ENCODE measurements around the gene CHKA.
A peak's percentile ranks its signal among the peaks of the same experiment; 100 is the strongest.

The CHKA gene

DNA sequence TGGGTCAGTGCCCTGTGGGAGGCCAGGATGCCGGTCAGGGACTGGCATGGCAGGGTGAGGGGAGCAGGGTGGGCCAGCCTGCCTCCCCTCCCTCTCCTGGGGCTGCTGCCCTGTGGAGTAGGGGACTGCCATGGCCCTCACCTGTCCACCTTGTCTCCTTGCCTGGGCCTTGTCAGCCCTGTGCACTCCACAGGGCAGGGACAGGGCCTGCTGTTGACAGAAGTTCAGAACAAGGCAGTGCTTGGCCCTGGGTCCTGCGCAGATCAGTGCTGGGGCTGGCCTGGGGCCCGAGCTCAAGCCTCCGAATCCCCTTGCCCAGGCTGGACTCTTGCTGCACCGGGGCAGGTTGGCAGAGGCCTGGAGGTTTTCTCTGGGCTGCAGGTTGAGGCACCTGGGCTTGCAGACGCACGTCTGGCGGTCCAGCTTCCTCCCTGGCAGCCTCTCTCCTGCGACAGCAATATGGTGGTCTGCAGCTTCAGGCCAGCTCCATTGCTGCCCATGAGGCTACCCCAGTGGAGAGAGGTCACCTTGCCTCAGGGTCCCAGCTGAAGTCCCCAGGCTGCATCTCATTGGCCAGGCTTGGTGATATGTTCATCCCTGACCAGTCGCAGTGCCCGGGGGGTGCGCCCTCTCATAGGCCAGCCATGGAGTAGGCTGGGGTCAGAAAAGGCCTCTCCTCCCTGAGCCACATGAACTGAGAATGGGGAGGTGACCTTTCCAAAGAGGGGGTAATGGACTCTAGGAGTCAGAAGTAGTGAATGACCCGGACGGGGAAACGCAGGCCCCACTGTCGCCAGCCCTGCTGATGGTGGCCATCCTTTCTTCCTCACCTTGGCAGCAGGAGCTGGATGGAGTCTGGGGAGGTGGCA lies 21.5 kb upstream of the CHKA start:
- DNase-seq = no peak

DNA sequence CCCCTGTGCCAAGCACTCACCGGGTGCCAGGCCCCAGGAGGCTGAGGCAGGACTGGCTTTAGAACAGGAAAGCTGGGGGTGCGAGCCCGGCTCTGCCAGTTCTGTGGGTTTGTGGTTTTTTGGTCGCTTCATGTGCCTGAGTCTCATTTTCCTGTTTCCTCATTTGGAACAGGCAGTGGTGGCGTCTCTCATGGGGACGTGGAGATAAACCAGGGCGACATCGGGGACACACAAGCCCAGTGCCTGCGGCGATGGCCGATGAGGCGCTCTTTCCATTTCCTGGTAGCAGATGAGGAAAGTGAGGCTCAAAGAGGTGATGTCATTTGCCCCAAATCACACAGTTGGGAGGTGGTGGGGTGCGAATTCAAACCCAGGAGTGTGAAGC lies 20.8 kb upstream of the CHKA start:
- peak; percentile 40 for DNase-seq

DNA sequence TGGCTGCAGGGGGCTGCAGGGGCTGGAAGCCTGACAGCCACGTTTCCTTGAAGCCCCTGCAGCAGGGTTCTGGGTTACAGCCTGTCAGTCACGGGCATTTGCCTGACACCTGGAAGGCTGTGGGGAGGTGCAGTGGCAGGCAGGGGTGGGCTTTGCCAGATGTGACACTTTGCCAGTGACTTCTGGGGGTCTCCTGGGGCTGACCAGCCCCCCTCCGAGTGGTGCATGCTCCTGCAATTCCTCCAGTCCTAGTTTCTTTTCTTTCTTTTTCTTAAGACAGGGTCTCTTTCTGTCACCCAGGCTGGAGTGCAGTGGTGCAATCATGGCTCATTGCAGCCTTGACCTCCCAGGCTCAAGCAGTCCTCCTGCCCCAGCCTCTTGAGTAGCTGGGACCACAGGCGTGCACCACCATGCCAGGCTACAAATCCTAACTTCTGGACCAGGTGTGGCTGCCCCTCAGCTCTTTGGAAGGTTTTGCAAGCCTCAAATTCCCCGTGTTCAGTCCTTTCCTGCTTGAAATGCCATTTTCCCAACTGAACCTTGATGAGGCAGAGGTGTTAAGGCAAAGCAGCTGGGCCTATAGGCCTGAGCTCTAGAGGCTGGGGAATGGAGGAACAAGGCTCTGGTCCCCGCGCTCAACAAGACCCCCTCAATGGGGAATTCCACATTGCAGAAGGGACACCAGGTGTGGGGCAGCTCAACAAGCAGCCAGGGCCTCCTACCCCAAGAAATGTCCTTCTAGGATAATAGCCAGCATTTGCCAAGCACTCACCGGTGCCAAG lies 20.2 kb upstream of the CHKA start:
- no peak for DNase-seq

DNA sequence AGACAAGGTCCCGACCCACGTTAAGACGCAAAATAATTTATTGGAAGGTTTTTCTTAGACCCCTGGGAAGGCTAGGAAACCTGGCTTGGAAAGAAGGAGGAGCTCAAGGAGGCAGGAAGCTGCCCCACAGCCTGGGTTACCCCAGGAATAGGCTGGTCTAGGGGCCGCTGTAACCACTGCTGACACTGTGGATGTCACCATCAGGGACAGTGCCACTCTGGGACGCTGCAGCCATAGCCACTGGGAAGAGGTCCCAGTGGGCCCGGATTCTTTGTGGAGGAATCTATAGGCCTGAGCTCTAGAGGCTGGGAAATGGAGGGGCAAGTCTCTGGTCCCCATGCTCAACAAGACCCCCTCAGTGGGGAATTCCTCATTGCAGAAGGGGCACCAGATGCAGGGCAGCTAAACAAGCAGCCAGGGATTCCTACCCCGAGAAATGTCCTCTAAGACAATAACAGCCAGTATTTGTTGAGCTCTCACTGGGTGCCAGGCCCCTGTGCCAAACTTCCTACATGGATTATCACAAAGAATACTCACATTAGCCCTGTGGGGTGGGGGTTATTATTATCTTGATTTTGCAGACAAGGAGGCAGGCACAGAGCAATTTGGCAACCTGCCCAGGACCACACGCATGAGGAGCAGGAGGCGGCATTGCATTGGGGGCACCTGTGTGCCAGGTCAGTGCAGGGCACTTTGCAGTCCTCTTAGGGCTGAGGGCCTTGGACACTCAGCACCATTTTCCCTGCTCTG lies 19.5 kb upstream of the CHKA start:
- DNase-seq = no peak

DNA sequence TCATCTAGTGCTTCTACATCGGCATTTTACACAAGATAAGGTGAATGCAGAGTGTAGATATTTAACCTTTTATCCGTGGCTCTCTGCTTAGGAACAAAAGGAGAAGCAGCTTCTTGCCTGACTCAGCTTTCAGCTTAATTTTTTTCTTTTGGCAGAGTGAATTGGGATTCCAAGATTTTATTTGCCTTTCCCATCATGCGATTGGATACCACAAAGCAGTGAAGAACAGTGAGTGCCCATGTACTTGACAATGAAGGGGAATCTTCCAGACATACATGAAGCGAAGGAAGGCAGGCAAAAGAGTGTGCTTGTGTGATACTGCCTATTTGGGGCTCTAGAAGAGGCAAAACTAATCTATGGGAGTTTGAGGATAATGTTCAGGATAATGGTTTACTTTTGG lies 17.0 kb upstream of the CHKA start:
- DNase-seq = no peak

DNA sequence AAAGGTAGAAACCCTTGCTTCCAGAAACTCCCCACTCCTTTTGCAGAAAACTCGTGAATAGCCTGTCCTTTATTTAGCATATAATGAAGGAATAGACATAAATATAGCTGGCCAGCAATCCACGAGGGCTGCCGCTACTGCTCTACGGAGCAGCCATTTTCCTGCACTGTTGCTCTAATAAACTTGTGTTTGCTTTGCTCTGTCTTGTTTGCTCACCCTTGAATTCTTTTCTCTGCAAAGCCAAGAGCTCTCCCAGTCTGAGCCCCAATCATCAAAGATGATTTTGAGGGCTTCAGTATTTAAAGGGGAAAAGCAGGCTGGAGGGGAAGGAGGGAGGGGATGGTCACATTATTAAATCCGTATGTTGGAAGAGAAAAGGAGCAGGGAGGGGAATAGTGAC lies 16.6 kb upstream of the CHKA start:
- DNase-seq = no peak

DNA sequence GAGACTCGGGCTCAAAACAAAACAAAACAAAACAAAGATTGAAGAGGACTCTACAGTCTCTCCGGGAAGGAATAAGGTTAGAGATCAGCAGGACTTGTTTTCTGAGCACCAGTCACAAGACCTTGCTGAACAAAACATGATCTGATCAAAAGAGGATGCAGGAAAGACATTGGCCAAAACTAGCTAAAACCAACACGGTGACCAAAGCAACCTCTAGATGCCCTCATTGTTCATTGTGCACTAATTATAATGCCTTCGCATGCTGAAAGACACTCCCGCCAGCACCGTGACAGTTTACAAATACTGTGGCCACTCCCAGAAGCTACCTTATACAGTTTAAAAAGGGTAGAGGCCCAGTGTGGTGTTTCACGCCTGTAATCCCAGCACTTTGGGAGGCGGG lies 15.7 kb upstream of the CHKA start:
- no peak for DNase-seq

DNA sequence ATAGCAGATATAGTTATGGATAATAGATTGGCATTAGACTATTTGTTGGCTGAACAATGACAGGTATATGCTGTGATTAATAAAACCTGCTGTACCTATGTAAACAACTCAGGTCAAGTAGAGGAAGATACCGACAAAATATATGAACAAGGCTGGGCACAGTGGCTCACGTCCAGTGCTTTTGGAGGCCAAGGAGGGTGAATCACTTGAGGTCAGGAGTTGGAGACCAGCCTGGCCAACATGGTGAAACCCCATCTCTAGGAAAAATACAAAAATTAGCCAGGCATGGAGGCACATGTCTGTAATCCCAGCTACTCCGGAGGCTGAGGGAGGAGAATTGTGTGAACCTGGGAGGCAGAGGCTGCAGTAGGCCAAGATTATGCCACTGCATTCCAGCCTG lies 14.0 kb upstream of the CHKA start:
- DNase-seq = no peak

DNA sequence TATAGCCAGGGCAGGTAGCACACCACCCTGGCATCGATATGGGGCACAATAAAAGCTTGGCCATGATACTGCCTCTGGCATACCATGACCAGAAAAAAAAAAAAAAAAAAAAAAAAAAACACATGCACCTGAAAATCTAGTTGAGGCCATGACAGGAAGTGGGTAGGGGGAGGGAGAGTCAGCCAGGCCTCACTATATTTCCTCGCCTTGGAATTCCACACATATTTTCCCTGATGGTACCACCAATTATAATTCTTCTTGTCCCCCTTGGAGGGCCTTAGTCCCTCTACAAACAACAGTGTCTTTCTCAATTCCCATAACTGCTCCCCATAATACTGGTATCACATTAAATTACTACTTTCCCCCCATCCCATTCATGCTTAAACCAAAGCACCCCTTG lies 12.6 kb upstream of the CHKA start:
- DNase-seq = no peak

DNA sequence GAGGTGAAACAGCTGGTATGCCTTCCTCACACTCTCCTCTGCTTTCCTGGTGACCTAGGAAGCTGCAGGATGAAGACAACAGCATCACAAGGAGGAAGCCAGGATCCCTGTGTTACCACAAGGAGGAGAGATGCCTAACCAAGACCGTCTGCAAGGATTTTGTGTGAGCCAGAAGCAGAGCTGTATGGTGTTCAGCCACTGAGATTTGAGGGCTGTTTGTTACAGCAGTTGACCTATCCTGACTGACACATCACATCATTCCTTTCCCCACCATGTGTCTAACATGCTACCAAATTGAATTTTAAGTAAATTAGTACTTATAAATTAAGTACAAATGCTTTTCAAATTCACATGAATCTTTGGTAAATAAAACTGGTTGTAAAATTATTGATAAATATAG lies 8.9 kb upstream of the CHKA start:
- no peak for DNase-seq

DNA sequence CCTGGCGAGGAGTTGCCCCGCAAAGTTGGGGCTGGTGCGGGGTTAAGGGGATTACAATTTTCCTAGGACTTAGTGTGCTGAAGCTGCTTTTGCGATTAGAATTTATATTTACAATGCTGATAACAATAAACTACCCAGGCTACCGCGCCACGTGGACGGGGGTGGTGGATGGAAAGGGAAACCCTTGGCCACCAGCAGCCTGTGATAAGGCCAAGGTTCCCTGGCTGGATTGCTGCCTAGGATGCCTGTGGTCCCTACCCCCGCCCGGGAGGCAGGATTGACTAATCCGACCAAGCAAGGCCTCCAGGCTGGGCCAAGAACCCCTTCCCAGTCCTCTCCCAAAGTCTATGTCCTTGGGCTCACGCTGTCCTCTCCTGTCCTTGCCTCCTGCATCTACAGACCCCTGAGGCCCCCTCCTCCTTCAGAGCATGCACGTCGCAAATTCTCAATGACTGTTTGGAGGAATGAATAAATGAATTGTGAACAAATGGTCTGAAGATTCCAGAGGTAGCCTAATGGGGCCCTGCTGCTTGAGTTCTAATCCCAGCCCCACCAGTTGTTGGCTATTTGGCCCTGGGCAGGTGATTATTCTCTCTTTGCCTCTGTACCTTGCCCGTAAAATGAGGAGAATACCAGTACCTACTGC lies 7.6 kb upstream of the CHKA start:
- no peak for DNase-seq

DNA sequence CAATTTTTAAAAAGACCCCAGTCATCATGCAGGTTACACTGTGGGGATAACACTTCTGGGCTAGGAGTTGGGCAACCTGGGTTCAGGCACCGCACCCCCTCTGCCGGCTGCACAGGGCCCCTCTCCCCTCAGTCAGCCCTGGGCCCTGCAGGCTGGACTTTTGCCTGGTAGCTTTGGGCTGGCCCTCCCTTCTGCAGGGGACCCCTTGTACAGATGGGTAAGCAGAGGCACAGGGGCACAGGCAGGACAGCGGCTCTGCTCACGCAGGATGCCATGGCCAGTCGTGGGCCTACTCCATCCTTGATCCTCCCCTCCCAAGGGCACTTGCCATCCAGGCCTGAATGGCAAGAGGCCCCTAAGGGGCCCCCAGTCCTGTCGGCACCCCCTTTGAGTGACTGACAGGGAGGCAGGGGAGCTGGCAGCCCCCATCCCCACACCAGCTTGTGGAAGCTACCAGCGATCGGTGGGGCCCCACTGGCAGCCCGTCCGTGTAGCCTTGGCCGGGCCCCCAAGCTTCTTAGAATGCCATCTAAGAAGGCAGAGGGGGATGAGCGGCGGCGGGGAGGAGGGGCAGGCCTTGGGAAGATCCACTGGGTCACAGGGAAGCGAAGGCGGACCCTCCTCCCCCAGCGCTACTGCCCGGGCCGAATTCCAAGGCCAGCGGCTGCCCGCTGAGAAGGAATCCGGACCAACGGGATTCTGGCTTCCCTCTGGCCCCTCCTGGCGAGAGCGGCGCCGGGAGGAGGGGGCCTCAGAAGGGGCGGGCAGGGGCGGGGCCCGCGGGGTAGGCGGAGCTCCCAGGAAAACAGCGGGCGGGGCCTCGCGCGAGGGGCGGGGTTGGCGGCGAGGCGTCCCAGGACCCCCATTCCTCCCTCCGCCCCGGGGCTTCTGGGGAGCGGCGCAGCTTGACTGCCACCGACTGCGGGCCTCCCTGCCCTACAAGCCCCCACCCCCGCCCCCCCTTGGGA lies 6.8 kb upstream of the CHKA start:
- DNase-seq = no peak

DNA sequence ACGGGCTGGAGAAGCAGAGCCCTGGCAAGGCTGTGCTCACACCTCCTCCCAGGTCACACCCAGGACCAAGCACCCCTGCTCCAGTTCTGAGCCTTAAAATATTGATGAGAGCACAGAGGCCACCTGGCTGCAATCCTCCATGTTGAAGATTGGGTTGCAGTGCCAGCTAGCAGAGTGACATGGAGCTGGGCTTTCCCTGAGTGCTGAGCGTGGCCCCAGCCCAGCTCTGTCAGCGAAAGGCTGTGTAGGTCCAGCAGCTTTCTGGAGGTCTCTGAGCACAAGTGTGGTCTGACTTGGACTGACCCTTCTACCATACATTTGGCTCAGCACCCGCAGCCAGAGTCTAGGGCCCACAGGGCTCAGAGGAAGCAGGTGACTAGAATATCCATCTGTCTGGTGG lies 4.0 kb upstream of the CHKA start:
- DNase-seq = no peak

DNA sequence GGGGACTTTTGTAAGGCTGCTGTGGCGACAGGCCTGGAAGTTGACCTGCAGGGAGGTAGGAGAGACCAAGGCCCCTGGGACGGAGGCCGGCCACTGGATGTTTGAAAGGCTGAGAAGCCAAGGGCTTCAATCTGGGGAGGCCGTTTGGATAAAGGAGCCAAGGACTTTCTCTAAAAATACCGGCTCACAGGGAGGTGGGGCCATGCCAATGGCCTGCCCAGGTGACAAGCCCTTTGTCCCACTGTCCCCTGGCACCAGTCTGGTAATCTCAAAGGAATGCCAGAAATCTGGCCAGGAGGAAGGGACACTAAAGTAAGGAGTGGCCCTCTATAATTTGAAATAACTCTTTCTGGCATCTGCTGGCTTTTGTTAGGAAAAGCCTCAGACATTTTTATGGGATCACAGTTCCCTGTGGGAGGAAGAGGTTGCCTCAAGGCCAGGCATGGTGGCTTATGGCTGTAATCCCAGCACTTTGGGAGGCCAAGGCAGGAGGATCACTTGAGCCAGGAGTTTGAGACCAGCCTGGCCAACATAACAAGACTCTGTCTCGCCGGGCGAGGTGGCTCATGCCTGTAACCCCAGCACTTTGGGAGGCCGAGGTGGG lies 1.9 kb upstream of the CHKA start:
- no peak for DNase-seq

DNA sequence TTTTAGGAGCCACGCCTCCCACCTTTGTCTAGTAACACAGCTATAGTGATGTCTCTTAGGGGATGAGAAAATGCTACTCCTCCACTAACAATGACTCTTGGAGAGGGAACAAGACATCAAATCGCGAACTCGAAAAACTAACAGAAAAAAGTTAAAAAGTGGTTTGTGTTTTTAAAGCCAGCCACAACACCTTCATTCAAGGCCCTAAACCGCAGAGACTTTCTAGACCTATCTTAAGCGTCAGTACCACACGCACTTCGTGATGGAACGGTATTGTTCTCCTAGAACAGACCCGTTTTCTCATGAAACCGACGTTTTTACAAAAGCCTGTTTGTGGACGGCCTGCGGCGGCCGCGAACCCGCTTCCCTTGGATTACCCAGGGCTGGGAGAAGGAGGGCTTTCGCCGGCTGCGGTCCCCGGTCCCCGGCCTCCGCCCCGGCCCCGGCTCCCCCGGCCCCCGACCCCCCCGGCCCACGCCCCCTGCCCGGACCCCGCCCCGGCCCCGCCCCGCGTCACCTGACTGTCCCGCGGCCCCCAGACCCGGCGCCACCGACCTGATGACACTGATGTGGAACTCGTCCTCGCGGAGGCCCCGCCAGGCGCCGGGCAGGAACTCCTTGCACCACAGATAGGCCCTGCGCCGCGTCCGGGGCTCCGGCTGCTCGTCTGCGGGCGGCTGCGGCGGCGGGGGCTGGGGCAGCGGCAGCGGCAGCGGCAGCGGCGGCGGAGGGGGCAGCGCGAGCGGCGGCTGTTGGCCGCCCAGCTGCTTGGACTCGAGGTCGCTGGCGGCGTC lies 718 bp downstream of the CHKA start:
- peak; percentile 34 for DNase-seq

DNA sequence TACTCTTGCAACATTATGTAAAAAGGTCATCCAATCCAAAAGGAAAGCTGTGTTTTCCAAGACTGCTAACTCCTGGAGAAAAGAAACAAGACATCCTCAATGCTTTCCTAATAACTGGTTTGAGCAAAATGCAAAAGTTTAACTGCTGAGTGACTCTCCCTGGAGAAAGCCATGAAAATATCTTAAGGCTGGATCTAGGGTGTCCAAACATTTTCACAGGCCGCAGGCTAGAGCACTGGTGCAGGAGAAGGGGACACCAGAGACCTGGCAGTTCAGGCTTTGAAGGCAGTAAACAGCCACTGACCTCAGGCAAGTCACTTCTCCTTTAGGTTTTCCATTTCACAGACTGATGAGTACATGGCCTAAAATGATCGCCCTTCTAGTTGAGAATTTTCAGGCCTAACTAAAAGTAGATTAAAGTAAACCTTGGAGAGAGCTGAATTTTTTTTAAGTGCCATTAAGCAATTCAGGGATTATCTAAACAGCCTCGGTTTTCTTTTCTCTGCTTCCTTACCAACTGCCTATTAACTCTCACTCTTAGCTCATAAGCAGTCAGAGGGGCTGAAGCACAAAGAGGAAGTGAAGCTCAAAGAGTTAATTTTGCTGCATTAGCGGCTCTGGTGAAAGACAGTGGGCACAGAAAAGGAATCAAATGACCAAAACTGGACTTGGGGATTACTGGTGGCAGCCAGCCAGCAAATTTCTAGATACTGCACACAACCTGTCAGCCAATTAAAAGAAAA lies 2.3 kb downstream of the CHKA start:
- DNase-seq = no peak

DNA sequence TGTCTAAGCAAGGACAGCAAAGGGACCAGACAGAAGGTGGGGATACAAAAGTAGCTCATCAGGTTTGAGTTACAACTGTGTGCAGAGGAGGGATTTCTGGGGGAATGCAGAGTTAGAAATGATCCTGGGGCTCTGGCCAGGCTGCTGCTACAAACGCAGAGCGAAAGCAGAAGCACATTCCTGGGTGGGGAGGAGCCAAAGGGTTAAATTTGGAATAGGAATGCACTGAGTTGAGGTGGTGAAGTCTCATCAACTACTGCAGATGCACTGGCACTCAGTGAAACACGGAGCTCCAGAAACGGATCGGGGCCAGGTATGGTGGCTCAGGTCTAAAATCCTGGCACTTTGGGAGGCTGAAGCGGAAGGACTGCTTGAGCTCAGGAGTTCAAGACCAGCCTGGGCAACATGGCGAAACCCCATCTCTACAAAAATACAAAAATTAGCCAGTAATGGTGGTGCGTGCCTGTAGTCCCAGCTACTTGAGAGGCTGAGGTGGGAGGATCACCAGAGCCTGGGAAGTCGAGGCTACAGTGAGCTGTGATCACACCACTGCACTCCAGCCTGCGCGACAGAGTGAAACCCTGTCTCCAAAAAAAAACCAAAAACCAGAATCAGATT lies 3.2 kb downstream of the CHKA start:
- DNase-seq = no peak

DNA sequence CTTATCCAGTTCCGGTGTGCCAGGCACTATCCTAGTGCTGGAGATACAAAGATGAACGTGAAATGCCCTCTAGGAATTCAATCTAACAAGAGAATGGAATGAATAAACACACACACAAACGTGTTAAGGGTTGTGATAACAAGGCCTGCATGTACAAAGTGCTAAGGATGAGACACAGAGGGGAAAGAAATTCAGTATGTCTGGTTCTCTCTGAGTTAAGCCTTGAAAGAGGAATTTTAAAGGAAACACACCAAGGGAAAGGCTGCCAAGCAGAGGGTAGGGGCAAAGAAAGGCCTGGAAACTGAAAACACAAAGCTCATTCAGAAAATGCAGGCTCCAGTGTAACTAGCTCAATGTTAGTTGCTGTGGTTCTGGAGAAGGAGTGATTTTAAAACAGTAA lies 4.2 kb downstream of the CHKA start:
- no peak for DNase-seq

DNA sequence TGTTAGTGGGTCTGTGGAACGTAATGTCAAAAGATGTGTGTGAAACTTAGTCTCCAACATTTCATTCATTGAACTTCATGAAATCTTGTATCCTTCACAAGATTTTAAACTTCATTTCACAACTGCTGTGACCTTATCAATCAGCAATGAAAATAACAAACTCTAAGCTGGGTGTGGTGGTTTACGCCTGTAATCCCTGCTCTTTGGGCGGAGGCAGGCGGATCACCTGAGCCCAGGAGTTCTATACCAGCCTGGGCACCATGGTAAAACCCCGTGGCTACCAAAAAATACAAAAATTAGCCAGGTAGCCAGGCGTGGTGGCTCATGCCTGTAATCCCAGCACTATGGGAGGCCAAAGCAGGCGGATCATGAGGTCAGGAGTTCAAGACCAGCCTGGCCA lies 5.1 kb downstream of the CHKA start:
- no peak for DNase-seq
